Kidney (tissue), 14 donors: ENCODE measurements around the gene GRWD1. TPM values are rescaled to one million over a fixed set of nuclear protein-coding genes. Genes with fewer than 3 reads are reported as not detected.

Experiments used
- DNase-seq, 5 donors: peaks; one replicate each; pipeline ENCODE4 v3.0.0-alpha.2; 2013 to 2020
- FAIRE-seq: peaks from 2 replicates; lab custom pipeline; 2012; peaks lifted over from hg19 to GRCh38; lab: Jason Lieb, UNC
- H3K27ac ChIP-seq, 2 donors: one replicate each; pipeline ENCODE4 v1.7.0; 2013; ENCODE audit warnings: low read depth in 2 of 2, low read length in 2 of 2, inconsistent platforms in 1 of 2
- H3K27me3 ChIP-seq: one replicate; pipeline ENCODE4 v1.7.1; 2013; ENCODE audit warnings: low read length, inconsistent platforms; ENCODE audit not compliant: control insufficient read depth, insufficient read depth
- H3K36me3 ChIP-seq, 3 donors: one replicate each; pipeline versions ENCODE4 v1.7.0 to v1.7.1; 2013; ENCODE audit warnings: low read length in 3 of 3, control low read depth in 1 of 3, inconsistent platforms in 1 of 3; ENCODE audit not compliant: insufficient read depth in 3 of 3, control insufficient read depth in 2 of 3
- H3K4me1 ChIP-seq, 3 donors: one replicate each; pipeline versions ENCODE4 v1.7.0 to v1.7.1; 2013; ENCODE audit warnings: low read length in 3 of 3, inconsistent platforms in 1 of 3, low read depth in 1 of 3; ENCODE audit not compliant: control insufficient read depth in 2 of 3, insufficient read depth in 2 of 3
- H3K4me3 ChIP-seq, 3 donors: one replicate each; pipeline versions ENCODE4 v1.7.0 to v1.8.1; 2013; ENCODE audit warnings: low read length in 3 of 3, control low read depth in 1 of 3, inconsistent platforms in 1 of 3
- H3K9ac ChIP-seq, 3 donors: one replicate each; pipeline versions ENCODE4 v1.7.0 to v1.7.1; 2013; ENCODE audit warnings: low read length in 3 of 3, control low read depth in 1 of 3, inconsistent platforms in 1 of 3
- H3K9me3 ChIP-seq, 3 donors: one replicate each; pipeline versions ENCODE4 v1.7.0 to v1.7.1; 2013; ENCODE audit warnings: low read length in 3 of 3, control low read depth in 1 of 3, inconsistent platforms in 1 of 3; ENCODE audit not compliant: control insufficient read depth in 2 of 3, insufficient read depth in 1 of 3
- intact Hi-C: fragments of 100-400 bp; cut with DNase I; formaldehyde crosslinking; loops from one replicate; pipeline ENCODE4 v1.11.1; 2022
- polyA plus RNA-seq: library from polyadenylated mRNA; stranded (reverse); fragments of 350-450 nt; fragmentation: Illumina TruSeq; extraction: RNeasy Lipid Tissue Mini Kit (QIAGEN cat#74804); gene quantifications from one replicate; pipeline ENCODE4 v1.2.3, GENCODE V29; 2014; ENCODE audit warnings: low read depth, low replicate concordance; ENCODE audit not compliant: insufficient read depth
- total RNA-seq: library from RNA; stranded (reverse); fragmentation: NEBNext Ultra II Directional; extraction: Animal tissue kit (Norgen Biotek cat#: 25700); gene quantifications from one replicate; pipeline ENCODE4 v1.2.1, GENCODE V29; 2021
- TF ChIP-seq, protein P1 (sequence below): IDR thresholded peaks from 3 replicates; pipeline ENCODE4 v1.5.1; 2012; ENCODE audit warnings: mild to moderate bottlenecking, moderate library complexity, borderline replicate concordance; ENCODE audit not compliant: insufficient read depth; ENCODE audit errors: extremely low read depth
- donor health status: control.
- donor health status: control.
- donor health status: control.
- donor health status: control.
- donor health status: control.
- donor health status: DM: yes; HTN: yes; CAD: no.
- donor health status: Normal renal cell carcinoma (clear cell type).

Gene GRWD1
- total and polyA plus RNA-seq, 2 donors from 2014 or later: 19.0 to 34.0 TPM

DNA sequence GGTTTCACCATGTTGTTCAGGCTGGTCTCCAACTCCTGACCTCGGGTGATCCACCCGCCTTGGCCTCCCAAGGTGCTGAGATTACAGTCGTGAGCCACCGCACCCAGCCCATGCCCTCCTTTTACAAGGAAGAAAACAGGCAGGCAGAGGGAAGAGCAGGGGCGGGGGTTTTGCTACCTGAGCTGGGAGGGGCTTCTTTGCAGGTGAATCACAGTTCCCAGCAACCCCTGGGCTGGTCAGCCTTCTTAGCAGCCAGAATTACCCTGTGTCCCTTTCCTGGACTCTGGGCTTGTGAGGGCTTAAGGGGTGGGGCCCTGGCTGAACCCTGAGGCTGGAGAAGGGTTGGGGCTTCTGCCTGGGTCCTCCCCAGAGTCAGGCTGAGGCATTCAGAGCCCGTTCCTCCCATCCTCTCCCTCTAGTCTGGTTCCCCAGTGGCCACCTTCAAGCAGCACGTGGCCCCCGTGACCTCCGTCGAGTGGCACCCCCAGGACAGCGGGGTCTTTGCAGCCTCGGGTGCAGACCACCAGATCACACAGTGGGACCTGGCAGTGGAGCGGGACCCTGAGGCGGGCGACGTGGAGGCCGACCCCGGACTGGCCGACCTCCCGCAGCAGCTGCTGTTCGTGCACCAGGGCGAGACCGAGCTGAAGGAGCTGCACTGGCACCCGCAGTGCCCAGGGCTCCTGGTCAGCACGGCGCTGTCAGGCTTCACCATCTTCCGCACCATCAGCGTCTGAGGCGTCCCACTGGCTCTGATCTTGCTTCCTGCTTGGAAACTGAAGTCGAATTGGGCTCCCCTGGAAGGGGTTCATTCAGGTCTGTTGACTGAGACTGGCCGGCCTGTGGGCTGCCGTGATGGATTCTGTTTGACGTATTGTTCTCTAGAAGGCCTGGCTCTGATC is 6.8 kb downstream of the GRWD1 start:
- DNase-seq: no peak
- no peak for FAIRE-seq
- intact Hi-C loops: no loop called here

GRCh38 chr19:48454150-48454730 is 8.5 kb downstream of the GRWD1 start:
- TF ChIP-seq, protein P1, sequence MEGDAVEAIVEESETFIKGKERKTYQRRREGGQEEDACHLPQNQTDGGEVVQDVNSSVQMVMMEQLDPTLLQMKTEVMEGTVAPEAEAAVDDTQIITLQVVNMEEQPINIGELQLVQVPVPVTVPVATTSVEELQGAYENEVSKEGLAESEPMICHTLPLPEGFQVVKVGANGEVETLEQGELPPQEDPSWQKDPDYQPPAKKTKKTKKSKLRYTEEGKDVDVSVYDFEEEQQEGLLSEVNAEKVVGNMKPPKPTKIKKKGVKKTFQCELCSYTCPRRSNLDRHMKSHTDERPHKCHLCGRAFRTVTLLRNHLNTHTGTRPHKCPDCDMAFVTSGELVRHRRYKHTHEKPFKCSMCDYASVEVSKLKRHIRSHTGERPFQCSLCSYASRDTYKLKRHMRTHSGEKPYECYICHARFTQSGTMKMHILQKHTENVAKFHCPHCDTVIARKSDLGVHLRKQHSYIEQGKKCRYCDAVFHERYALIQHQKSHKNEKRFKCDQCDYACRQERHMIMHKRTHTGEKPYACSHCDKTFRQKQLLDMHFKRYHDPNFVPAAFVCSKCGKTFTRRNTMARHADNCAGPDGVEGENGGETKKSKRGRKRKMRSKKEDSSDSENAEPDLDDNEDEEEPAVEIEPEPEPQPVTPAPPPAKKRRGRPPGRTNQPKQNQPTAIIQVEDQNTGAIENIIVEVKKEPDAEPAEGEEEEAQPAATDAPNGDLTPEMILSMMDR: no peak
- H3K9ac ChIP-seq: no peak overlapping the region
- H3K4me1 ChIP-seq: no peaks in the 10 kb centered on the region
- H3K9me3 ChIP-seq: no peaks in the 10 kb centered on the region
- H3K27ac ChIP-seq: no peak overlapping the region
- H3K36me3 ChIP-seq: peaks cover 0 to 16% (median 10%) of the 10 kb centered on the region in 3 donors
- H3K4me3 ChIP-seq: no peak overlapping the region
- intact Hi-C loops: no loop called here
- FAIRE-seq (no peak), DNase-seq (no peak)
- no peaks in the 10 kb centered on the region for H3K27me3 ChIP-seq

More for the DNA sequence above, 6.8 kb downstream of the GRWD1 start:
- Histone ChIP-seq H3K36me3 (peaks cover 2 to 23% (median 14%) of the 10 kb centered on the region in 3 donors), H3K4me3 (no peak overlapping the region), H3K9ac (no peak overlapping the region), H3K4me1 (no peaks in the 10 kb centered on the region), H3K27ac (no peak overlapping the region), H3K27me3 (no peaks in the 10 kb centered on the region), H3K9me3 (no peaks in the 10 kb centered on the region)
- TF ChIP-seq, protein P1: no peak

GRCh38 chr19:48455171-48455907 is 9.6 kb downstream of the GRWD1 start, which contains the start of gene KCNJ14:
KCNJ14 (plus strand) TSS chr19:48455574; CDS start chr19:48461725, 6,151 bp downstream.
- no peaks in the 10 kb centered on the region for H3K4me1 ChIP-seq
- no peak within 1 kb of the TSS for H3K4me3 ChIP-seq
- peaks cover 0 to 12% (median 10%) of the 10 kb centered on the region in 3 donors for H3K36me3 ChIP-seq
- H3K27me3 ChIP-seq: no peaks in the 10 kb centered on the region
- intact Hi-C loops: no loop called here
- no peak within 1 kb of the TSS for H3K9ac ChIP-seq
- TF ChIP-seq, protein P1: no peak
- DNase-seq (no peak), FAIRE-seq (no peak)
- H3K9me3 ChIP-seq: no peaks in the 10 kb centered on the region
- no peak within 1 kb of the TSS for H3K27ac ChIP-seq
